BE2C (cell line): ENCODE results near the gene LYRM4.
"Not testable (repeated sequence)": the region's sequence is repeated elsewhere in the genome, so short reads cannot be mapped to it uniquely, and the experiment has no call there.

Experiments
- DNase-seq: peaks from one replicate; pipeline ENCODE4 v3.0.0-alpha.2; 2020
- H3K27me3 ChIP-seq: fragments of 250-450 bp; sonication (Bioruptor Pico); 2 replicates; pipeline ENCODE4 v1.5.1; 2020; ENCODE audit warnings: mild to moderate bottlenecking
- H3K36me3 ChIP-seq: fragments of 250-450 bp; sonication (Bioruptor Pico); 2 replicates; pipeline ENCODE4 v1.5.1; 2020; ENCODE audit warnings: mild to moderate bottlenecking
- H3K4me1 ChIP-seq: fragments of 250-450 bp; sonication (Bioruptor Pico); 2 replicates; pipeline ENCODE4 v1.5.1; 2020
- H3K4me3 ChIP-seq: 2 replicates; pipeline ENCODE4 v1.5.1; 2011; ENCODE audit warnings: low read depth, low read length
- H3K9me3 ChIP-seq: fragments of 250-450 bp; sonication (Bioruptor Pico); 2 replicates; pipeline ENCODE4 v1.5.1; 2020
- CTCF ChIP-seq: IDR thresholded peaks from 2 replicates; pipeline ENCODE4 v1.5.1; 2012; ENCODE audit warnings: mild to moderate bottlenecking, low read depth, low read length

Gene LYRM4

DNA sequence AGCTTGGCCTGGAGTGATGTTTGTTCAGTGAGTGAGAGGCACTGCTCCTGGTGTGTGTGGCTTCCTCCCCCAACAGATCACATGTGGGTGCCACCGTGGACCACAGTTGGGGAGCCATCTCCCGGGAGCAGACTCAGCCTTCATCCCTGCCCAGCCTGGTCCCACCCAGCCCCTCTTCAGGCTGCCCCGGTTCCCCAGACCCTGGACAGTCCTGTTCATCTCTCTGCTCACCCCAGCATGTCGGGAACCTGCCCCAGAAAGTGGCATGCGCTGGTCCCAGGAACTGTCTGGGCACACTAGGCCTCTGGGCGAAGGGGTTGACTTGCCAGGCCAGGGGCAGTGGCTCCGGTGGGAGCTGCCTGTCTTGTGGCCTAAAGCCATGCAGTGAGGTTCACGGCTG, 197.1 kb downstream of the LYRM4 start:
- no peaks in the 10 kb centered on the region for H3K9me3 ChIP-seq
- no peaks in the 10 kb centered on the region for H3K36me3 ChIP-seq
- no peak for TF ChIP-seq CTCF
- no peaks in the 10 kb centered on the region for H3K27me3 ChIP-seq
- no peak overlapping the region for H3K4me3 ChIP-seq
- DNase-seq = no peak
- H3K4me1 ChIP-seq = no peaks in the 10 kb centered on the region

GRCh38 chr6:5061152-5061551, 199.6 kb downstream of the LYRM4 start:
- H3K27me3 ChIP-seq = no peaks in the 10 kb centered on the region
- no peak for TF ChIP-seq CTCF
- DNase-seq = no peak
- no peaks in the 10 kb centered on the region for H3K9me3 ChIP-seq
- no peaks in the 10 kb centered on the region for H3K36me3 ChIP-seq
- H3K4me1 ChIP-seq = no peaks in the 10 kb centered on the region
- H3K4me3 ChIP-seq = no peak overlapping the region

- not testable (repeated sequence) for H3K27me3 ChIP-seq, H3K9me3 ChIP-seq, DNase-seq, H3K4me3 ChIP-seq, H3K4me1 ChIP-seq, H3K36me3 ChIP-seq
Observed at GRCh38 chr6:5060439-5060838, 200.3 kb downstream of the LYRM4 start.

GRCh38 chr6:5059036-5059896, 201.5 kb downstream of the LYRM4 start:
- no peaks in the 10 kb centered on the region for H3K4me1 ChIP-seq
- no peaks in the 10 kb centered on the region for H3K36me3 ChIP-seq
- TF ChIP-seq CTCF = no peak
- no peak for DNase-seq
- H3K9me3 ChIP-seq = no peaks in the 10 kb centered on the region
- H3K27me3 ChIP-seq = no peaks in the 10 kb centered on the region
- H3K4me3 ChIP-seq = no peak overlapping the region
